ENCODE results near the gene PDPR.

PDPR gene

DNA sequence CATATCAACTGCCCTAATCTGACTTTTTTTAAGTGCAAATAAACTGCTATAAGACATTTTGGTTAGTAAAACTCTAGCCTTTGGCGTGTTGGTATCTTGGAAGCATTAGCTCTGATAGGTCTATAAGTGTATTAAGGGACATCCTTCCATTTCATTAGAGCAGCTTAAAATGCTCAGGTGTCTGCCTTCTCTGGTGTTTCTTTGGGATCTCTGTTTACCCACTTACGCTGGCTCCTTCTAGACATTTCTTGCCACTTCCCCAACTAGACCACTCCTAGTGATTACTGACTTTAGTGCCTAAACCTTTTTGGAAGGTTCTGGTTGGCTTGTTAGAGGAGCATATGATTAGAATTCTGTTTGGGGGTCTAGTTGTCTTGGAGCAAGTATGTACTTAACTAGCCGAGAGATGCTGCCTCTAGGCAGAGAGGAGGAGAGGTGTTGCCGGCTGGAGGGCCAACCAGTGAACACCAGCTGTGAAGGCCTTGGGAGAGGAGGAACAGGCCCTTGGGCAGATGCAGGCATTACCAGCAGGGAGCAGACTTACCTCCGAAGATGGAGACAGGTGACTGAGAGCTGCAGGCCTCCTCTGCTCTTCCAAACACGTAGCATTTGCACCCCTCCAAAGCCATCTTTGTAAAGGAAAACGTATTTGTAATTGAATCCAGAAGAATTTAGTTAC lies 44.3 kb downstream of the PDPR start:
- DNase-seq (ENCODE audit: low read depth, low spot score), result no peak
- in situ Hi-C loops (cut with HindIII; ENCODE audit: low sequenced_read_pairs), result no loop called here
- H3K4me3 ChIP-seq (ENCODE audit: low read depth, low read length), result no peak overlapping the region
- TF ChIP-seq, protein P1, sequence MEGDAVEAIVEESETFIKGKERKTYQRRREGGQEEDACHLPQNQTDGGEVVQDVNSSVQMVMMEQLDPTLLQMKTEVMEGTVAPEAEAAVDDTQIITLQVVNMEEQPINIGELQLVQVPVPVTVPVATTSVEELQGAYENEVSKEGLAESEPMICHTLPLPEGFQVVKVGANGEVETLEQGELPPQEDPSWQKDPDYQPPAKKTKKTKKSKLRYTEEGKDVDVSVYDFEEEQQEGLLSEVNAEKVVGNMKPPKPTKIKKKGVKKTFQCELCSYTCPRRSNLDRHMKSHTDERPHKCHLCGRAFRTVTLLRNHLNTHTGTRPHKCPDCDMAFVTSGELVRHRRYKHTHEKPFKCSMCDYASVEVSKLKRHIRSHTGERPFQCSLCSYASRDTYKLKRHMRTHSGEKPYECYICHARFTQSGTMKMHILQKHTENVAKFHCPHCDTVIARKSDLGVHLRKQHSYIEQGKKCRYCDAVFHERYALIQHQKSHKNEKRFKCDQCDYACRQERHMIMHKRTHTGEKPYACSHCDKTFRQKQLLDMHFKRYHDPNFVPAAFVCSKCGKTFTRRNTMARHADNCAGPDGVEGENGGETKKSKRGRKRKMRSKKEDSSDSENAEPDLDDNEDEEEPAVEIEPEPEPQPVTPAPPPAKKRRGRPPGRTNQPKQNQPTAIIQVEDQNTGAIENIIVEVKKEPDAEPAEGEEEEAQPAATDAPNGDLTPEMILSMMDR (IDR thresholded peaks at IDR 0.05; ENCODE audit: low read depth, low read length), result no peak

- peak; percentile 44 for DNase-seq (ENCODE audit: low read depth, low spot score)
- in situ Hi-C loops (cut with HindIII; ENCODE audit: low sequenced_read_pairs), result no loop called here
- TF ChIP-seq, protein P1 (IDR thresholded peaks at IDR 0.05; ENCODE audit: low read depth, low read length), result no peak
- no peak overlapping the region for H3K4me3 ChIP-seq (ENCODE audit: low read depth, low read length)
Observed at GRCh38 chr16:70159355-70160348, 45.5 kb downstream of the PDPR start.

DNA sequence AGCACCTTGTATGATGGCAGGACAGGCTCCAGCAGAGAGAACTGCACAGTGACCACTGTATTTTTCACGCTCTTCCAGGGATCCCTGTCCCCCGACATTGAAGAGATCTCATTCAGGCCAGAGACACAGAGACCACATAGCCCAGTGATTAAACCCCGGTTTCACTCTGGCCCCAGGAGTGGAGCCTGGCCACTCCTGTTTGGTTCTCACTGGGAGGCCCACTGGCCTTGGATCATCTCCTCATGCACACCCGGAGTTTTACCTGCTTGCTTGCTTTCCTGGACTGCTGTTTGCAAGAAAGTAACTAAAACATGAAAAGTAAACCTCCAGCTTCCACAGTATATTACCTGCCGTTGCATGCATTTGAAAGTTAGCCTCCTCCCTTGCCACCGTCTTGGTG lies 46.3 kb downstream of the PDPR start:
- in situ Hi-C loops (cut with HindIII; ENCODE audit: low sequenced_read_pairs), result no loop called here
- H3K4me3 ChIP-seq (ENCODE audit: low read depth, low read length), result no peak overlapping the region
- DNase-seq (ENCODE audit: low read depth, low spot score), result no peak
- TF ChIP-seq, protein P1 (IDR thresholded peaks at IDR 0.05; ENCODE audit: low read depth, low read length), result no peak

DNA sequence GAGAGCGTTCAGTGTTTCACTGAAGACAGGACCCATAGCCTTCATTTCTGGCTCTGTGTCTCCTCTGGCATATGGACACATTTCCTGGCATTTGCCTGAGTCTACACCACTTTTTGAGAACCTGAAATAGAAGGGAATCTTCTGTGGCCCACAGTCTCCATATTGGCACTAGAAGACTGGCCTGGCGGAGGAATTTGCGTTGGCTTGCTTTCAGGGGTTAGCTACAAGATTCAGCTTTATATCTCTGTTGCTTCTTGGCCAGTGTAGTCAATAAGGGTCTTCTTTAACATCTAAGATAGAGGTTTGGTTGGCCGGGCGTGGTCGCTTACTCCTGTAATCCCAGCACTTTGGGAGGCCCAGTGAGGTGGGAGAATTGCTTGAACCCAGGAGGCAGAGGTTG lies 46.7 kb downstream of the PDPR start:
- TF ChIP-seq, protein P1 (IDR thresholded peaks at IDR 0.05; ENCODE audit: low read depth, low read length), result no peak
- no peak for DNase-seq (ENCODE audit: low read depth, low spot score)
- in situ Hi-C loops (cut with HindIII; ENCODE audit: low sequenced_read_pairs), result no loop called here
- H3K4me3 ChIP-seq (ENCODE audit: low read depth, low read length), result no peak overlapping the region

DNA sequence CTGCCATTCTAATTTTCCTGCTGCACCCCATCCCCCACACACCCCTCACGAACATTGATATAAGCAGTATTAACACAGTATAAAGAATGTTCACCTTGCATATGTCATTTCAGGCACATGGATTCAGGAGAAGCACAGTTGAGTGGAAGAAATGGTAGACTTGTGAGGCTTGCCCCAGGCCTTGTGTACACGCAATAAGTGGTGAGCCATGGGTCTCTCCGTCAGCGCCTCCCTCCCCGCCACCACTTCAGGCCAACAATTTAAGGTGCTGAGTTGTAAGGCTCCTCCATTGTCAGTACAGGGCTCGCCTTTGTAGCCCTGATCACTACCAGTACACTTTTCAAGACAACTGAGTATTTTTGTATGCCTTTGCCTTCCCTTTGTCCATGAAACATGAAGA lies 47.2 kb downstream of the PDPR start:
- in situ Hi-C loops (cut with HindIII; ENCODE audit: low sequenced_read_pairs), result no loop called here
- TF ChIP-seq, protein P1 (IDR thresholded peaks at IDR 0.05; ENCODE audit: low read depth, low read length), result no peak
- no peak overlapping the region for H3K4me3 ChIP-seq (ENCODE audit: low read depth, low read length)
- DNase-seq (ENCODE audit: low read depth, low spot score), result no peak

- DNase-seq (ENCODE audit: low read depth, low spot score), result peak; percentile 59
- in situ Hi-C loops (cut with HindIII; ENCODE audit: low sequenced_read_pairs), result no loop called here
- TF ChIP-seq, protein P1 (IDR thresholded peaks at IDR 0.05; ENCODE audit: low read depth, low read length), result no peak
- H3K4me3 ChIP-seq (ENCODE audit: low read depth, low read length), result no peak overlapping the region
Observed at GRCh38 chr16:70162041-70162451, 47.9 kb downstream of the PDPR start.

Data from astrocyte of the spinal cord (primary cell).